Hepatocyte (in vitro differentiated cells): Measurements from ENCODE around the gene FZD8. TPM values are rescaled to one million over a fixed set of nuclear protein-coding genes. Genes with fewer than 3 reads are reported as not detected.

Experiments
- DNase-seq: peaks from one replicate; pipeline ENCODE4 v3.0.0-alpha.2; 2016; ENCODE audit warnings: low spot score
- H2AFZ ChIP-seq: fragments of 200-600 bp; sonication (generic); 2 replicates; pipeline ENCODE4 v1.6.0; 2016; ENCODE audit warnings: antibody characterized with exemption, mild to moderate bottlenecking
- H3K27ac ChIP-seq: fragments of 200-600 bp; sonication (generic); 2 replicates; pipeline ENCODE4 v1.5.1; 2016; ENCODE audit warnings: mild to moderate bottlenecking
- H3K27me3 ChIP-seq: fragments of 200-600 bp; sonication (generic); 2 replicates; pipeline ENCODE4 v1.6.1; 2016
- H3K36me3 ChIP-seq: fragments of 200-600 bp; sonication (generic); replicated peaks from 2 replicates; pipeline ENCODE4 v1.5.1; 2016; ENCODE audit warnings: low read depth; ENCODE audit not compliant: insufficient read depth
- H3K4me1 ChIP-seq: fragments of 200-600 bp; sonication (generic); 2 replicates; pipeline ENCODE4 v1.5.1; 2016; ENCODE audit warnings: mild to moderate bottlenecking, moderate library complexity; ENCODE audit not compliant: insufficient read depth
- H3K4me2 ChIP-seq: fragments of 200-600 bp; sonication (generic); 2 replicates; pipeline ENCODE4 v1.6.0; 2016
- H3K4me3 ChIP-seq: fragments of 200-600 bp; sonication (generic); 2 replicates; pipeline ENCODE4 v1.5.1; 2016; ENCODE audit warnings: mild to moderate bottlenecking
- H3K79me2 ChIP-seq: fragments of 200-600 bp; sonication (generic); 2 replicates; pipeline ENCODE4 v1.6.0; 2017; ENCODE audit warnings: mild to moderate bottlenecking
- H3K9me2 ChIP-seq: fragments of 200-600 bp; sonication (generic); replicated peaks from 2 replicates; pipeline ENCODE4 v1.6.0; 2017; ENCODE audit warnings: mild to moderate bottlenecking; ENCODE audit not compliant: insufficient read depth
- H3K9me3 ChIP-seq: fragments of 200-600 bp; sonication (generic); 2 replicates; pipeline ENCODE4 v1.5.1; 2016; ENCODE audit warnings: low read depth, mild to moderate bottlenecking
- H4K20me1 ChIP-seq: fragments of 200-600 bp; sonication (generic); 2 replicates; pipeline ENCODE4 v1.6.0; 2016; ENCODE audit warnings: mild to moderate bottlenecking; ENCODE audit not compliant: insufficient read depth, poor library complexity, severe bottlenecking
- CTCF ChIP-seq: fragments of 200-600 bp; sonication (generic); IDR thresholded peaks from 2 replicates; pipeline ENCODE4 v1.5.1; 2016; ENCODE audit warnings: antibody characterized with exemption, mild to moderate bottlenecking; ENCODE audit not compliant: poor library complexity
- EZH2 ChIP-seq: fragments of 200-600 bp; sonication (generic); IDR thresholded peaks from 2 replicates; pipeline ENCODE4 v1.6.1; 2016; ENCODE audit warnings: antibody characterized with exemption, mild to moderate bottlenecking, borderline replicate concordance
- EZH2phosphoT487 ChIP-seq: fragments of 200-600 bp; sonication (generic); IDR thresholded peaks from one replicate; pipeline ENCODE4 v1.6.1; 2018; ENCODE audit warnings: antibody characterized with exemption, mild to moderate bottlenecking, low read depth, moderate library complexity; ENCODE audit not compliant: unreplicated experiment, severe bottlenecking
- WGBS: methylation state at CpG from one replicate; pipeline ENCODE4 v1.1.6; 2016; ENCODE audit warnings: low lambda C conversion rate; ENCODE audit errors: missing lambda C conversion rate; 5-methylcytosine and 5-hydroxymethylcytosine counted together
- polyA plus RNA-seq: library from polyadenylated mRNA; unstranded; fragments of >200 nt; fragmentation: Nextera tagmentation; extraction: Ambion mirVana; gene quantifications from 2 replicates; pipeline ENCODE4 v1.2.1, GENCODE V29; 2016
- total RNA-seq: library from RNA; depleted of rRNA; stranded (reverse); fragments of >200 nt; gene quantifications from 2 replicates; pipeline ENCODE4 v1.2.3, GENCODE V29; 2014

Gene FZD8
- total and polyA plus RNA-seq, 2 experiments from 2014 or later: 3.7 to 7.7 TPM

- Histone ChIP-seq H3K4me2 (no peak overlapping the region), H2AFZ (no peak overlapping the region), H3K27ac (no peak overlapping the region), H3K27me3 (no peaks in the 10 kb centered on the region), H3K36me3 (no peaks in the 10 kb centered on the region), H3K4me3 (no peak overlapping the region), H3K79me2 (no peaks in the 10 kb centered on the region), H3K9me2 (no peaks in the 10 kb centered on the region), H3K9me3 (no peaks in the 10 kb centered on the region), H3K4me1 (no peaks in the 10 kb centered on the region), H4K20me1 (no peaks in the 10 kb centered on the region)
- TF ChIP-seq EZH2phosphoT487 (no peak), EZH2 (no peak), CTCF (no peak)
- WGBS: 74% methylated on average over 13 of the region's 13 CpGs
- no peak for DNase-seq
Measured at GRCh38 chr10:35668865-35669650, 27.0 kb upstream of the FZD8 start.

- no peaks in the 10 kb centered on the region for H4K20me1 ChIP-seq
- no peaks in the 10 kb centered on the region for H3K27me3 ChIP-seq
- no peak for DNase-seq
- TF ChIP-seq EZH2: no peak
- TF ChIP-seq EZH2phosphoT487: no peak
- TF ChIP-seq CTCF: no peak
- H2AFZ ChIP-seq: no peak overlapping the region
- H3K4me1 ChIP-seq: no peaks in the 10 kb centered on the region
- H3K4me3 ChIP-seq: no peak overlapping the region
- H3K27ac ChIP-seq: no peak overlapping the region
- H3K36me3 ChIP-seq: no peaks in the 10 kb centered on the region
- 92% methylated on average over 9 of the region's 9 CpGs for WGBS
- no peak overlapping the region for H3K4me2 ChIP-seq
- H3K79me2 ChIP-seq: no peaks in the 10 kb centered on the region
- no peaks in the 10 kb centered on the region for H3K9me3 ChIP-seq
- H3K9me2 ChIP-seq: no peaks in the 10 kb centered on the region
Measured at GRCh38 chr10:35667971-35668370, 25.9 kb upstream of the FZD8 start.

- Histone ChIP-seq H3K4me2 (no peak overlapping the region), H3K36me3 (no peaks in the 10 kb centered on the region), H3K79me2 (no peaks in the 10 kb centered on the region), H3K4me1 (no peaks in the 10 kb centered on the region), H3K9me2 (no peaks in the 10 kb centered on the region), H3K9me3 (no peaks in the 10 kb centered on the region), H2AFZ (no peak overlapping the region), H3K4me3 (no peak overlapping the region), H3K27me3 (no peaks in the 10 kb centered on the region), H3K27ac (no peak overlapping the region), H4K20me1 (no peaks in the 10 kb centered on the region)
- no peak for DNase-seq
- 99% methylated on average over 3 of the region's 4 CpGs for WGBS
- TF ChIP-seq EZH2phosphoT487 (no peak), EZH2 (no peak), CTCF (no peak)
Measured at GRCh38 chr10:35667270-35667889, 25.3 kb upstream of the FZD8 start.
